GM12878 (cell line): ENCODE measurements around the gene SIM1. TPM values are rescaled to one million over a fixed set of nuclear protein-coding genes. Genes with fewer than 3 reads are reported as not detected.

Experiments used
- ATAC-seq: fragments of 200-7000 bp; cut with Tn5 transposase; 3 replicates; pipeline ENCODE4 v1.9.1; 2020; ENCODE audit warnings: mild to moderate bottlenecking, moderate library complexity
- BruUV-seq: library from RNA; stranded (reverse); fragments of 400-500 nt; replicated peaks from 2 replicates; lab custom pipeline; 2021; lab: Mats Ljungman, UMichigan
- CTCF ChIA-PET: fragments of 300-600 bp; sonication (Branson Sonifier 250); formaldehyde crosslinking; extraction: SDS; loops from one replicate; lab custom pipeline; 2021; ENCODE audit warnings: inconsistent platforms; lab: Yijun Ruan, JAX
- POLR2A ChIA-PET: fragments of 350-600 bp; formaldehyde crosslinking; extraction: SDS; loops from one replicate; lab custom pipeline; 2021; ENCODE audit warnings: inconsistent platforms; lab: Charles Lee
- RAD21 ChIA-PET: fragments of 300-600 bp; sonication (Branson Sonifier 250); formaldehyde crosslinking; loops from one replicate; lab custom pipeline; 2023; ENCODE audit warnings: antibody characterized with exemption; ENCODE audit not compliant: unreplicated experiment; lab: Charles Lee
- SMC1A ChIA-PET: fragments of 300-600 bp; sonication (Branson Sonifier 250); formaldehyde crosslinking; loops from one replicate; lab custom pipeline; 2023; ENCODE audit not compliant: unreplicated experiment, uncharacterized antibody; lab: Charles Lee
- DNase-seq: peaks from one replicate; pipeline ENCODE4 v3.0.0-alpha.2; 2011; ENCODE audit warnings: low read depth, low spot score
- FAIRE-seq: peaks from 3 replicates; lab custom pipeline; 2011; peaks lifted over from hg19 to GRCh38; lab: Jason Lieb, UNC
- H2AFZ ChIP-seq: 2 replicates; pipeline ENCODE4 v1.6.0; 2011; ENCODE audit warnings: low read depth, low read length, control low read depth; ENCODE audit not compliant: control insufficient read depth
- H3K27ac ChIP-seq: 2 replicates; pipeline ENCODE4 v1.5.1; 2011; ENCODE audit warnings: control low read depth; ENCODE audit not compliant: control insufficient read depth, insufficient read depth
- H3K27me3 ChIP-seq, 2 experiments: replicated peaks in 1 of 2; 2 replicates each; pipeline versions ENCODE4 v1.6.0 to v1.6.1; 2011; ENCODE audit warnings: low read length in 1 of 2; ENCODE audit not compliant: control insufficient read depth in 2 of 2, insufficient read depth in 2 of 2
- H3K36me3 ChIP-seq, 2 experiments: 2 replicates each; pipeline ENCODE4 v1.5.1; 2011; ENCODE audit warnings: low read length in 1 of 2; ENCODE audit not compliant: control insufficient read depth in 2 of 2, insufficient read depth in 2 of 2
- H3K4me1 ChIP-seq: 2 replicates; pipeline ENCODE4 v1.6.1; 2011; ENCODE audit warnings: mild to moderate bottlenecking, low read length, moderate library complexity, mixed read lengths; ENCODE audit not compliant: control insufficient read depth, insufficient read depth
- H3K4me2 ChIP-seq: 2 replicates; pipeline ENCODE4 v1.6.0; 2011; ENCODE audit warnings: control low read depth; ENCODE audit not compliant: control insufficient read depth, insufficient read depth
- H3K4me3 ChIP-seq: fragments of 200-600 bp; sonication (generic); 2 replicates; pipeline ENCODE4 v1.5.1; 2016
- H3K79me2 ChIP-seq: 2 replicates; pipeline ENCODE4 v1.6.0; 2011; ENCODE audit warnings: low read length; ENCODE audit not compliant: control insufficient read depth, insufficient read depth
- H3K9ac ChIP-seq: 2 replicates; pipeline ENCODE4 v1.8.0; 2011; ENCODE audit warnings: low read length, control low read depth, mixed read lengths; ENCODE audit not compliant: control insufficient read depth, insufficient read depth
- H3K9me3 ChIP-seq: replicated peaks from 3 replicates; pipeline ENCODE4 v1.5.1; 2011; ENCODE audit warnings: mild to moderate bottlenecking, low read length; ENCODE audit not compliant: control insufficient read depth, insufficient read depth
- H4K20me1 ChIP-seq: 2 replicates; pipeline ENCODE4 v1.6.0; 2011; ENCODE audit not compliant: control insufficient read depth, insufficient read depth
- CHD2 ChIP-seq: IDR thresholded peaks from 2 replicates; pipeline ENCODE4 v1.6.1; 2011; ENCODE audit warnings: low read depth, low read length, improper control_type of control experiment, borderline replicate concordance
- CHD4 ChIP-seq: fragments of 200-600 bp; sonication (generic); IDR thresholded peaks from 2 replicates; pipeline ENCODE4 v1.6.1; 2016; ENCODE audit warnings: mild to moderate bottlenecking
- EGR1 ChIP-seq, 2 experiments: IDR thresholded peaks; 1 replicate in 1 of 2; 2 replicates in 1 of 2; pipeline ENCODE4 v1.6.1; 2011 to 2012; ENCODE audit warnings: low read depth in 2 of 2, low read length in 2 of 2, borderline replicate concordance in 1 of 2, mild to moderate bottlenecking in 1 of 2, moderate library complexity in 1 of 2
- FOXM1 ChIP-seq: IDR thresholded peaks from 2 replicates; pipeline ENCODE4 v1.6.1; 2012; ENCODE audit warnings: low read depth, mild to moderate bottlenecking, inconsistent platforms, low read length, moderate library complexity
- HDAC2 ChIP-seq: fragments of 200-600 bp; sonication (generic); IDR thresholded peaks from 2 replicates; pipeline ENCODE4 v1.6.1; 2017
- KAT2A ChIP-seq: conservative IDR thresholded peaks from 2 replicates; pipeline ENCODE4 v1.6.1; 2011; ENCODE audit warnings: low read depth, low read length; ENCODE audit not compliant: control insufficient read depth
- MTA2 ChIP-seq: fragments of 450-650 bp; IDR thresholded peaks from 2 replicates; pipeline ENCODE4 v1.6.1; 2016; ENCODE audit warnings: low read depth, mild to moderate bottlenecking, moderate library complexity
- NR2C1 ChIP-seq: fragments of 450-650 bp; IDR thresholded peaks from 2 replicates; pipeline ENCODE4 v1.6.1; 2017; ENCODE audit warnings: antibody characterized with exemption, mild to moderate bottlenecking, moderate library complexity
- NRF1 ChIP-seq: conservative IDR thresholded peaks from 2 replicates; pipeline ENCODE4 v1.6.1; 2011; ENCODE audit warnings: mild to moderate bottlenecking, low read depth, low read length, improper control_type of control experiment
- PAX5 ChIP-seq: IDR thresholded peaks from 2 replicates; pipeline ENCODE4 v1.6.1; 2011; ENCODE audit warnings: low read depth, low read length, borderline replicate concordance
- RCOR1 ChIP-seq: conservative IDR thresholded peaks from 2 replicates; pipeline ENCODE4 v1.6.1; 2012; ENCODE audit warnings: low read depth, low read length, improper control_type of control experiment
- TAF1 ChIP-seq: IDR thresholded peaks from 2 replicates; pipeline ENCODE4 v1.6.1; 2011; ENCODE audit warnings: mild to moderate bottlenecking, low read depth, low read length, borderline replicate concordance
- ZNF24 ChIP-seq: fragments of 450-650 bp; IDR thresholded peaks from 2 replicates; pipeline ENCODE4 v1.6.1; 2017; ENCODE audit warnings: antibody characterized with exemption, mild to moderate bottlenecking
- ZSCAN29 ChIP-seq: fragments of 450-650 bp; IDR thresholded peaks from 2 replicates; pipeline ENCODE4 v1.6.1; 2017; ENCODE audit warnings: mild to moderate bottlenecking, moderate library complexity
- WGBS: methylation state at CpG from one replicate; pipeline ENCODE4 v1.1.6; 2016; ENCODE audit warnings: low lambda C conversion rate; ENCODE audit not compliant: insufficient replicate concordance, insufficient coverage; ENCODE audit errors: missing lambda C conversion rate; 5-methylcytosine and 5-hydroxymethylcytosine counted together
- in situ Hi-C: fragments of 300-500 bp; cut with MboI; formaldehyde crosslinking; loops from 9 replicates; pipeline ENCODE4 v1.14.3; 2018; ENCODE audit warnings: mixed read lengths
- intact Hi-C: fragments of 100-400 bp; cut with micrococcal nuclease; formaldehyde crosslinking; loops from one replicate; pipeline ENCODE4 v1.14.2; 2022; ENCODE audit not compliant: unreplicated experiment
- polyA plus RNA-seq, 11 experiments: library from polyadenylated mRNA; depleted of rRNA in 4 of 11; unstranded in 6 of 11; stranded (reverse) in 5 of 11; fragments of >200 nt; fragmentation: Nextera tagmentation in 4 of 11; fragmentation: Illumina TruSeq in 1 of 11; extraction: Ambion mirVana in 4 of 11; extraction: Trizol in 1 of 11; gene quantifications; 1 replicate in 1 of 11; 2 replicates in 10 of 11; pipeline versions ENCODE4 v1.2.1 to v1.2.3, GENCODE V29; 2011 to 2016; ENCODE audit warnings: inconsistent platforms in 2 of 11, missing spikeins in 2 of 11, low read depth in 1 of 11
- total RNA-seq, 4 experiments: library from RNA; depleted of rRNA in 3 of 4; stranded (reverse); fragments of >200 nt in 3 of 4; fragmentation: Illumina TruSeq in 1 of 4; extraction: Trizol in 1 of 4; gene quantifications; 2 replicates each; pipeline versions ENCODE4 v1.2.1 to v1.2.3, GENCODE V29; 2013 to 2021
- TF ChIP-seq, protein P1 (sequence below): fragments of 450-650 bp; IDR thresholded peaks from 2 replicates; pipeline ENCODE4 v1.6.1; 2017; ENCODE audit warnings: mild to moderate bottlenecking, moderate library complexity
- TF ChIP-seq, protein P2 (sequence below): IDR thresholded peaks from 2 replicates; pipeline ENCODE4 v1.6.1; 2012; ENCODE audit warnings: mild to moderate bottlenecking, low read depth, low read length
- TF ChIP-seq, protein P3 (sequence below): IDR thresholded peaks from 2 replicates; pipeline ENCODE4 v1.6.1; 2011; ENCODE audit warnings: borderline replicate concordance, low read depth, mild to moderate bottlenecking, moderate library complexity, low read length; ENCODE audit not compliant: insufficient read depth, poor library complexity, severe bottlenecking

SIM1 gene
- total and polyA plus RNA-seq, 10 of the 15 experiments (the other 5 are each of a cell fraction or from before 2014, with no cell fraction given): not detected

DNA sequence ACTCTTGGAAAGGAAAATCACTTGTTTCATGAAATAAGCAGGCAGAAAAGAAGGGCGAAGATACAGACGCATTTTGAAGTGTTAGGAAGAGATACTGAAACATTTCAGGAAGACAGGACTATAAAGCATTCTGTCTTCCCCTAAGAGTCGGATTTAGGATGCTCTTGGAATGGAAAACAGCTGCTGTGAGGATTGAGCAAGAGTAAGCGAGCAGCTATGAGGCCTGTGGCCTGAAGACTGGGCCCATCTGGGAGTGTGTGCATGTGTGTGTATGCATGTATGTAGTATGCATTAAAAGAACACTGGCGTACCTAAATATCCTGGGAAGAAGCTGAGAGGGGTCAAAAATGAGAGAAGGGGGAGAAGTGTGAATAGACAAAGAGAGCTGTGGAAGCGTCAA lies 83.6 kb downstream of the SIM1 start:
- Histone ChIP-seq H3K27ac (no peak overlapping the region), H3K9me3 (no peaks in the 10 kb centered on the region), H3K79me2 (no peaks in the 10 kb centered on the region), H3K36me3 (no peaks in the 10 kb centered on the region), H3K4me1 (no peaks in the 10 kb centered on the region), H3K4me2 (no peak overlapping the region), H3K4me3 (no peak overlapping the region), H3K27me3 (no peaks in the 10 kb centered on the region), H4K20me1 (no peaks in the 10 kb centered on the region), H3K9ac (no peak overlapping the region), H2AFZ (no peak overlapping the region)
- intact Hi-C loops (no loop called here), in situ Hi-C loops (no loop called here)
- no peak for DNase-seq
- no peak for TF ChIP-seq ZSCAN29
- no peak for TF ChIP-seq NRF1
- no peak for TF ChIP-seq TAF1
- no peak for TF ChIP-seq CHD2
- no peak for TF ChIP-seq ZNF24
- TF ChIP-seq, protein P1, sequence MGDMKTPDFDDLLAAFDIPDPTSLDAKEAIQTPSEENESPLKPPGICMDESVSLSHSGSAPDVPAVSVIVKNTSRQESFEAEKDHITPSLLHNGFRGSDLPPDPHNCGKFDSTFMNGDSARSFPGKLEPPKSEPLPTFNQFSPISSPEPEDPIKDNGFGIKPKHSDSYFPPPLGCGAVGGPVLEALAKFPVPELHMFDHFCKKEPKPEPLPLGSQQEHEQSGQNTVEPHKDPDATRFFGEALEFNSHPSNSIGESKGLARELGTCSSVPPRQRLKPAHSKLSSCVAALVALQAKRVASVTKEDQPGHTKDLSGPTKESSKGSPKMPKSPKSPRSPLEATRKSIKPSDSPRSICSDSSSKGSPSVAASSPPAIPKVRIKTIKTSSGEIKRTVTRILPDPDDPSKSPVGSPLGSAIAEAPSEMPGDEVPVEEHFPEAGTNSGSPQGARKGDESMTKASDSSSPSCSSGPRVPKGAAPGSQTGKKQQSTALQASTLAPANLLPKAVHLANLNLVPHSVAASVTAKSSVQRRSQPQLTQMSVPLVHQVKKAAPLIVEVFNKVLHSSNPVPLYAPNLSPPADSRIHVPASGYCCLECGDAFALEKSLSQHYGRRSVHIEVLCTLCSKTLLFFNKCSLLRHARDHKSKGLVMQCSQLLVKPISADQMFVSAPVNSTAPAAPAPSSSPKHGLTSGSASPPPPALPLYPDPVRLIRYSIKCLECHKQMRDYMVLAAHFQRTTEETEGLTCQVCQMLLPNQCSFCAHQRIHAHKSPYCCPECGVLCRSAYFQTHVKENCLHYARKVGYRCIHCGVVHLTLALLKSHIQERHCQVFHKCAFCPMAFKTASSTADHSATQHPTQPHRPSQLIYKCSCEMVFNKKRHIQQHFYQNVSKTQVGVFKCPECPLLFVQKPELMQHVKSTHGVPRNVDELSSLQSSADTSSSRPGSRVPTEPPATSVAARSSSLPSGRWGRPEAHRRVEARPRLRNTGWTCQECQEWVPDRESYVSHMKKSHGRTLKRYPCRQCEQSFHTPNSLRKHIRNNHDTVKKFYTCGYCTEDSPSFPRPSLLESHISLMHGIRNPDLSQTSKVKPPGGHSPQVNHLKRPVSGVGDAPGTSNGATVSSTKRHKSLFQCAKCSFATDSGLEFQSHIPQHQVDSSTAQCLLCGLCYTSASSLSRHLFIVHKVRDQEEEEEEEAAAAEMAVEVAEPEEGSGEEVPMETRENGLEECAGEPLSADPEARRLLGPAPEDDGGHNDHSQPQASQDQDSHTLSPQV: no peak
- no peak for TF ChIP-seq RCOR1
- TF ChIP-seq MTA2: no peak
- no peak for TF ChIP-seq NR2C1
- TF ChIP-seq, protein P2, sequence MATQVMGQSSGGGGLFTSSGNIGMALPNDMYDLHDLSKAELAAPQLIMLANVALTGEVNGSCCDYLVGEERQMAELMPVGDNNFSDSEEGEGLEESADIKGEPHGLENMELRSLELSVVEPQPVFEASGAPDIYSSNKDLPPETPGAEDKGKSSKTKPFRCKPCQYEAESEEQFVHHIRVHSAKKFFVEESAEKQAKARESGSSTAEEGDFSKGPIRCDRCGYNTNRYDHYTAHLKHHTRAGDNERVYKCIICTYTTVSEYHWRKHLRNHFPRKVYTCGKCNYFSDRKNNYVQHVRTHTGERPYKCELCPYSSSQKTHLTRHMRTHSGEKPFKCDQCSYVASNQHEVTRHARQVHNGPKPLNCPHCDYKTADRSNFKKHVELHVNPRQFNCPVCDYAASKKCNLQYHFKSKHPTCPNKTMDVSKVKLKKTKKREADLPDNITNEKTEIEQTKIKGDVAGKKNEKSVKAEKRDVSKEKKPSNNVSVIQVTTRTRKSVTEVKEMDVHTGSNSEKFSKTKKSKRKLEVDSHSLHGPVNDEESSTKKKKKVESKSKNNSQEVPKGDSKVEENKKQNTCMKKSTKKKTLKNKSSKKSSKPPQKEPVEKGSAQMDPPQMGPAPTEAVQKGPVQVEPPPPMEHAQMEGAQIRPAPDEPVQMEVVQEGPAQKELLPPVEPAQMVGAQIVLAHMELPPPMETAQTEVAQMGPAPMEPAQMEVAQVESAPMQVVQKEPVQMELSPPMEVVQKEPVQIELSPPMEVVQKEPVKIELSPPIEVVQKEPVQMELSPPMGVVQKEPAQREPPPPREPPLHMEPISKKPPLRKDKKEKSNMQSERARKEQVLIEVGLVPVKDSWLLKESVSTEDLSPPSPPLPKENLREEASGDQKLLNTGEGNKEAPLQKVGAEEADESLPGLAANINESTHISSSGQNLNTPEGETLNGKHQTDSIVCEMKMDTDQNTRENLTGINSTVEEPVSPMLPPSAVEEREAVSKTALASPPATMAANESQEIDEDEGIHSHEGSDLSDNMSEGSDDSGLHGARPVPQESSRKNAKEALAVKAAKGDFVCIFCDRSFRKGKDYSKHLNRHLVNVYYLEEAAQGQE: no peak
- TF ChIP-seq, protein P3, sequence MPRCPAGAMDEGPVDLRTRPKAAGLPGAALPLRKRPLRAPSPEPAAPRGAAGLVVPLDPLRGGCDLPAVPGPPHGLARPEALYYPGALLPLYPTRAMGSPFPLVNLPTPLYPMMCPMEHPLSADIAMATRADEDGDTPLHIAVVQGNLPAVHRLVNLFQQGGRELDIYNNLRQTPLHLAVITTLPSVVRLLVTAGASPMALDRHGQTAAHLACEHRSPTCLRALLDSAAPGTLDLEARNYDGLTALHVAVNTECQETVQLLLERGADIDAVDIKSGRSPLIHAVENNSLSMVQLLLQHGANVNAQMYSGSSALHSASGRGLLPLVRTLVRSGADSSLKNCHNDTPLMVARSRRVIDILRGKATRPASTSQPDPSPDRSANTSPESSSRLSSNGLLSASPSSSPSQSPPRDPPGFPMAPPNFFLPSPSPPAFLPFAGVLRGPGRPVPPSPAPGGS: no peak
- TF ChIP-seq PAX5: no peak
- no peak for TF ChIP-seq KAT2A
- TF ChIP-seq CHD4: no peak
- no peak for TF ChIP-seq HDAC2
- no peak for TF ChIP-seq FOXM1
- no peak for TF ChIP-seq EGR1 (IDR thresholded peaks at IDR 0.05; ENCODE audit: borderline replicate concordance in 1 of 2, low read depth in 2 of 2, low read length in 2 of 2)
- POLR2A ChIA-PET: no interaction called here
- BruUV-seq: no TSS peak
- ATAC-seq: no peak
- RAD21 ChIA-PET: no interaction called here
- 42% methylated on average over 6 of the region's 6 CpGs for WGBS
- CTCF ChIA-PET: no interaction called here
- SMC1A ChIA-PET: no interaction called here
- no peak for FAIRE-seq
